ENCODE measurements around the gene MRPL39. TPM values are rescaled to one million over a fixed set of nuclear protein-coding genes. Genes with fewer than 3 reads are reported as not detected.

Gene MRPL39
- total RNA-seq, 1 donor from 2014 or later: 32.5 TPM

- H2AFZ ChIP-seq (ENCODE audit: low read depth, low read length): no peak overlapping the region
- H3K27me3 ChIP-seq (ENCODE audit: insufficient read depth, low read length): no peaks in the 10 kb centered on the region
- no peak for DNase-seq (ENCODE audit: low read depth)
- H3K4me3 ChIP-seq (ENCODE audit: insufficient read depth, low read depth, low read length): no peak overlapping the region
- Mint-ChIP-seq H3K27me3 (ENCODE audit: low read depth, unreplicated experiment) (no peaks in the 10 kb centered on the region), H3K9me3 (ENCODE audit: unreplicated experiment) (no peaks in the 10 kb centered on the region), H3K4me1 (ENCODE audit: low read depth, unreplicated experiment) (peaks cover 11% of the 10 kb centered on the region), H3K4me3 (ENCODE audit: unreplicated experiment) (no peak overlapping the region), H3K36me3 (ENCODE audit: low read depth, unreplicated experiment) (peaks cover 5% of the 10 kb centered on the region), H3K27ac (ENCODE audit: unreplicated experiment) (no peak overlapping the region)
- H3K79me2 ChIP-seq (ENCODE audit: insufficient read depth, low read length): no peaks in the 10 kb centered on the region
- H4K20me1 ChIP-seq (ENCODE audit: insufficient read depth, low read length): no peaks in the 10 kb centered on the region
- H3K4me2 ChIP-seq (ENCODE audit: low read length): no peak overlapping the region
- TF ChIP-seq EZH2 (IDR thresholded peaks at IDR 0.05; ENCODE audit: insufficient read depth, low read length) (no peak), CTCF (IDR thresholded peaks at IDR 0.05; ENCODE audit: insufficient read depth, low read depth, low read length) (no peak)
- H3K36me3 ChIP-seq (ENCODE audit: insufficient read depth, low read length): peaks cover 3% of the 10 kb centered on the region
- no peak for FAIRE-seq
- H3K9me3 ChIP-seq (ENCODE audit: insufficient read depth, low read depth, low read length): no peaks in the 10 kb centered on the region
- H3K27ac ChIP-seq (ENCODE audit: low read depth, low read length): no peak overlapping the region
- H3K4me1 ChIP-seq (ENCODE audit: insufficient read depth, low read length): peaks cover 9% of the 10 kb centered on the region
- H3K9ac ChIP-seq (ENCODE audit: low read length): no peak overlapping the region
These were observed 26.4 kb downstream of the MRPL39 start for GRCh38 chr21:25580912-25581260.

- Histone ChIP-seq H3K4me1 (ENCODE audit: insufficient read depth, low read length) (peaks cover 14% of the 10 kb centered on the region), H3K36me3 (ENCODE audit: insufficient read depth, low read length) (peaks cover 6% of the 10 kb centered on the region), H2AFZ (ENCODE audit: low read depth, low read length) (no peak overlapping the region), H4K20me1 (ENCODE audit: insufficient read depth, low read length) (no peaks in the 10 kb centered on the region), H3K4me2 (ENCODE audit: low read length) (no peak overlapping the region), H3K27me3 (ENCODE audit: insufficient read depth, low read length) (no peaks in the 10 kb centered on the region), H3K4me3 (ENCODE audit: insufficient read depth, low read depth, low read length) (no peak overlapping the region), H3K79me2 (ENCODE audit: insufficient read depth, low read length) (peaks cover 3% of the 10 kb centered on the region), H3K9ac (ENCODE audit: low read length) (no peak overlapping the region), H3K9me3 (ENCODE audit: insufficient read depth, low read depth, low read length) (no peaks in the 10 kb centered on the region), H3K27ac (ENCODE audit: low read depth, low read length) (no peak overlapping the region)
- Mint-ChIP-seq H3K4me1 (ENCODE audit: low read depth, unreplicated experiment) (peaks cover 20% of the 10 kb centered on the region), H3K4me3 (ENCODE audit: unreplicated experiment) (no peak overlapping the region), H3K9me3 (ENCODE audit: unreplicated experiment) (no peaks in the 10 kb centered on the region), H3K36me3 (ENCODE audit: low read depth, unreplicated experiment) (peaks cover 5% of the 10 kb centered on the region), H3K27me3 (ENCODE audit: low read depth, unreplicated experiment) (no peaks in the 10 kb centered on the region), H3K27ac (ENCODE audit: unreplicated experiment) (no peak overlapping the region)
- FAIRE-seq (no peak), DNase-seq (ENCODE audit: low read depth) (no peak)
- no peak for TF ChIP-seq CTCF (IDR thresholded peaks at IDR 0.05; ENCODE audit: insufficient read depth, low read depth, low read length)
These were observed 27.9 kb downstream of the MRPL39 start for GRCh38 chr21:25579226-25580013.
